ENCODE results near the gene SFTA2.

DNA sequence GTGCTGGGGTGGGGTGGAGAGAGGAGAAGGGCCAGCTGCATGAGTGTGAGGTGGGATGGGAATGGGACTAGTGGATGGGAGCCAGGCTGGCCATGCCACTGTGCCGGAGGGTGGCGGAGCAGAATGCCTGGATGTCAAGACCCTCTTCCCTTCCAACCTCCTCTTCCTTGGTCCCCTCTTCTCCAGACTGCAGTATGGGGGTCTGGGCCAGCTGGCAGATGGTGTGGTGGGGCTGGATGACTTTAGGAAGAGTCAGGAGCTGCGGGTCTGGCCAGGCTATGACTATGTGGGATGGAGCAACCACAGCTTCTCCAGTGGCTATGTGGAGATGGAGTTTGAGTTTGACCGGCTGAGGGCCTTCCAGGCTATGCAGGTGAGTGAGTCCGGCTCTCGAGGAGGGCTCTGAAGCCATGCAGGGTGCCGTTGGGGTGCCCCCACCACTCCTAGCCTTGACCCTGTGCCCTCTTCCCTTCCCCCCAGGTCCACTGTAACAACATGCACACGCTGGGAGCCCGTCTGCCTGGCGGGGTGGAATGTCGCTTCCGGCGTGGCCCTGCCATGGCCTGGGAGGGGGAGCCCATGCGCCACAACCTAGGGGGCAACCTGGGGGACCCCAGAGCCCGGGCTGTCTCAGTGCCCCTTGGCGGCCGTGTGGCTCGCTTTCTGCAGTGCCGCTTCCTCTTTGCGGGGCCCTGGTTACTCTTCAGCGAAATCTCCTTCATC is 40.0 kb downstream of the SFTA2 start:
- TF ChIP-seq YY1 (IDR thresholded peaks at IDR 0.05; ENCODE audit: insufficient read depth, insufficient read length) (no peak), ZNF274 (IDR thresholded peaks at IDR 0.05; ENCODE audit: low read depth, low read length) (no peak), SUZ12 (IDR thresholded peaks at IDR 0.05; ENCODE audit: extremely low read depth, insufficient read depth, insufficient read length) (no peak)

All from NT2/D1 (cell line).